Measurements from ENCODE around the gene GTPBP6.
"Not testable (repeated sequence)": the region's sequence is repeated elsewhere in the genome, so short reads cannot be mapped to it uniquely, and the experiment has no call there.

GTPBP6 gene

DNA sequence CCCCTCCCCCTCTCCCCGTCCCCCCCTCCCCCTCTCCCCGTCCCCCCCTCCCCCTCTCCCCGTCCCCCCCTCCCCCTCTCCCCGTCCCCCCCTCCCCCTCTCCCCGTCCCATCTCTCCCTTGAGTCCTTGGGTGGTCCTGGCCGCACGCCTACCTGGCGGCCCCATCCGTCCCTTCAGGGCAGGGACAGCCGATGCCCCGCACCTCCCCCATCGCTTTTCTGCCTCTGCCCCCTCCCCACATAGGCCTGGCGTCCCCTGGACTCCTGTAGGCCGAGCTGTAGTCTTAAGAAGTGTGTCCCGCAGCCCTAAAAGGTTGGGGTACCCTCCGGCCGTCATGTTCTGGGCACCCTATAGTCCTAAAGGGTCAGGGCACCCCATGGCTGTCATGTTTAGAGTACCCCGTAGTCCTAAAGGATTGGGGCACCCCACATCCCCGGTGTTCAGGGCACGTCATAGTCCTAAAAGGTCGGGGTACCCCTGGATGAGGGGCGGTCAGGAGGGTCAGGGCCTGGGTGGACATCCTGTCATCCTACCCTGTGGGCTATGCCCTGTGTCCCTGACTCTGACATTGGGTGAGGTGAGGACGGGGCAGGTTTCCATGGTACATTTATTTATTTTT lies 10.8 kb upstream of the GTPBP6 start:
- no peak for TF ChIP-seq ZFX (IDR thresholded peaks at IDR 0.05; ENCODE audit: borderline replicate concordance)
- no peak for TF ChIP-seq CTCF (IDR thresholded peaks at IDR 0.05)
- no peak overlapping the region for H3K27ac ChIP-seq

DNA sequence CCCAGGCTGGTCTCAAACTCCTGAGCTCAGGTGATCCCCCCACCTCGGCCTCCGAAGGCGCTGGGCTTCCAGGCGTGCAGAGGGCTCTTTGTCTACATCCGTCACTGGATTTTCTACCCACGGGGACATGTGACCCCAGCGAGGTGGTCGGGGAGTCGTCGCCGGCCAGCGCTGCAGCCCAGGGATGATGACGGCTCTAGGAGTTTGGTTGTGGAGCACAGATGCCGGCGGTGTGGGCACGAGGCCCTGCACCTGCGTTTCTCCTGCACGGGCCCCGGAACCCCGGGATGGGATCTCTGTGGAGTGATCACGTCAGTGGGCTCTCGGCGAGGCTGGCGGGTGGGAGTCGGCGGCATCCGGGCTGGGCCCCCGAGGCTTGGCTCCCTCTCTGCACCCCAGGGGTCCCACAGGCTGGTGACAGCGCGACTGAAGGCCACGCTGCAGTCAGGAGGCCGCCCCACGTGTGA lies 9.1 kb upstream of the GTPBP6 start:
- no peak for TF ChIP-seq CTCF (IDR thresholded peaks at IDR 0.05)
- no peak for TF ChIP-seq ZFX (IDR thresholded peaks at IDR 0.05; ENCODE audit: borderline replicate concordance)
- H3K27ac ChIP-seq = no peak overlapping the region

GRCh38 chrX:324664-325063 lies 6.1 kb upstream of the GTPBP6 start:
- H3K27ac ChIP-seq = not testable (repeated sequence)

DNA sequence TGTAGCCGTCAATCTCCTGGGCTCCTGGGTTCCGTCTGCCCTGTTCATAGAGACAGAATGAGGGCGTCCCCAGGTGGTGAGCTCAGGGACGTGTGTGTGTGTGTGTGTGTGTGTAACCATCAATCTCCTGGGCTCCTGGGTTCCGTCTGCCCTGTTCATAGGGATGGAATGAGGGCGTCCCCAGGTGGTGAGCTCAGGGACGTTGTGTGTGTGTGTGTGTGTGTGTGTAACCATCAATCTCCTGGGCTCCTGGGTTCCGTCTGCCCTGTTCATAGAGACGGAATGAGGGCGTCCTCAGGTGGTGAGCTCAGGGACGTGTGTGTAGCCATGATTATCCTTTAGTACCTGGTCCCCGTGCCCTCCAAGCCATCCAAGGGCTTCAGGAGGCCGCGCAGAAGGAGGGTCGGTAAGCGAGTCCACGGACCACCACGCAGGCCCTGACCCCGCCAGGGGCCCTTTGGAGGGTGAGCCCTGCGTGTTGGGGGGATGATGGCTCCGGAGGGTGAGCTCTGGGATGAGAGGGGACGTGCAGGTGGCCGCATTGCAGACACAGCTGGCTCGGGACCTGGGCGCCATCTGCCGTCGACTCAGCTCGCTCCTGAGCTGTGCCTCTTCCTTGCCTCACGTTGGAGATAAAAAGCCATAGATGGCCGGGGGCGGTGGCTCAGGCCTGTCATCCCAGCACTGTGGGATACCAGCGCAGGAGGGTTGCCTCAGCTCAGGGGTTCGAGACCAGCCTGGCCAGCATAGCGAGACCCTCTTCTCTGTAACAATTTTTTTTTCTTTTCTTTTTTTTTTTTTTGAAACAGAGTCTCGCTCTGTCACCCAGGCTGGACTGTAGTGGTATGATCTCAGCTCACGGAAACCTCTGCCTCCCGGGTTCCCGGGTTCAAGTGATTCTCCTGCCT lies 5.4 kb upstream of the GTPBP6 start:
- no peak overlapping the region for H3K27ac ChIP-seq
- TF ChIP-seq ZFX (IDR thresholded peaks at IDR 0.05; ENCODE audit: borderline replicate concordance) = no peak
- TF ChIP-seq CTCF (IDR thresholded peaks at IDR 0.05) = peak; percentile 47

DNA sequence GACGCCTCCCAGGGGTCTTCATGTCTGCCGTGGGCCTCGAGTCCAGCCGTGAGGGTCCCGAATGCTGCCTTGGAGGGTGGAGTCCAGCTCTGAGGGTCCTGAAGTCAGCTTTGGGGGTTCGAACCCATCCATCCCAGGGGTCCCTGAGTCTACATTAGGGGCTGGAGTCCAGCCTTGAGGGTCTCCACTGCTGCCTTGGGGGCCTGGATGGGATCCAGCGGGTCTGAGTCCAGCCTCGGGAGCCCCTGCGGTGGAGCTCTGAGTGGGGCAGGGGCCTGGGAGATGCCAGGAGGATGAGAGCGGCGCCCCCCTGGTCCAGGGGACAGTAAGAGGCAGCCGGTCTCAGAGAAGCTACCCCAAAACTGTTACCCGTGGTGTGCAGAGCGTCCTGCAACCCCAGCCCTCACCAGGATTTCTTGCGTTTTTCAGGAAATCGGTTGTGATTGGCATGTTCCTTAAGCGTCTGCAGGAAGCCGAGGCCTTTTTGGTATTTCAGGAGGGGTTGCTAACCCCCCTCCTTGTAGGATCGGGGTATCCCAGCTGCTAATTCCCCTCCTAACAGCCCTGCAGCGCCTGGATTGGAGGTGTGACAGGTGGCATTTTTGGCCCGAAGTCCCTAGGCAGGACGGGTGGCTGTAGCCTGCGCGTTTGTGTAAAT lies 1.7 kb upstream of the GTPBP6 start:
- H3K27ac ChIP-seq = peak overlapping the region; percentile 98
- TF ChIP-seq CTCF (IDR thresholded peaks at IDR 0.05) = no peak
- no peak for TF ChIP-seq ZFX (IDR thresholded peaks at IDR 0.05; ENCODE audit: borderline replicate concordance)

- H3K27ac ChIP-seq = peak overlapping the region; percentile 98
These were observed 1.1 kb upstream of the GTPBP6 start for GRCh38 chrX:319579-320125.

More at GRCh38 chrX:319579-320125, 1.1 kb upstream of the GTPBP6 start:
- TF ChIP-seq CTCF (IDR thresholded peaks at IDR 0.05) = no peak
- no peak for TF ChIP-seq ZFX (IDR thresholded peaks at IDR 0.05; ENCODE audit: borderline replicate concordance)
